Activated CD4-positive, CD25-positive, alpha-beta regulatory T cell (primary cell): ENCODE measurements around the gene UNC50.

Experiments used
- DNase-seq, 4 experiments: peaks; one replicate each; lab custom pipeline; 2025; lab: John Stamatoyannopoulos, UW

UNC50 gene, protein sequence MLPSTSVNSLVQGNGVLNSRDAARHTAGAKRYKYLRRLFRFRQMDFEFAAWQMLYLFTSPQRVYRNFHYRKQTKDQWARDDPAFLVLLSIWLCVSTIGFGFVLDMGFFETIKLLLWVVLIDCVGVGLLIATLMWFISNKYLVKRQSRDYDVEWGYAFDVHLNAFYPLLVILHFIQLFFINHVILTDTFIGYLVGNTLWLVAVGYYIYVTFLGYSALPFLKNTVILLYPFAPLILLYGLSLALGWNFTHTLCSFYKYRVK

DNA sequence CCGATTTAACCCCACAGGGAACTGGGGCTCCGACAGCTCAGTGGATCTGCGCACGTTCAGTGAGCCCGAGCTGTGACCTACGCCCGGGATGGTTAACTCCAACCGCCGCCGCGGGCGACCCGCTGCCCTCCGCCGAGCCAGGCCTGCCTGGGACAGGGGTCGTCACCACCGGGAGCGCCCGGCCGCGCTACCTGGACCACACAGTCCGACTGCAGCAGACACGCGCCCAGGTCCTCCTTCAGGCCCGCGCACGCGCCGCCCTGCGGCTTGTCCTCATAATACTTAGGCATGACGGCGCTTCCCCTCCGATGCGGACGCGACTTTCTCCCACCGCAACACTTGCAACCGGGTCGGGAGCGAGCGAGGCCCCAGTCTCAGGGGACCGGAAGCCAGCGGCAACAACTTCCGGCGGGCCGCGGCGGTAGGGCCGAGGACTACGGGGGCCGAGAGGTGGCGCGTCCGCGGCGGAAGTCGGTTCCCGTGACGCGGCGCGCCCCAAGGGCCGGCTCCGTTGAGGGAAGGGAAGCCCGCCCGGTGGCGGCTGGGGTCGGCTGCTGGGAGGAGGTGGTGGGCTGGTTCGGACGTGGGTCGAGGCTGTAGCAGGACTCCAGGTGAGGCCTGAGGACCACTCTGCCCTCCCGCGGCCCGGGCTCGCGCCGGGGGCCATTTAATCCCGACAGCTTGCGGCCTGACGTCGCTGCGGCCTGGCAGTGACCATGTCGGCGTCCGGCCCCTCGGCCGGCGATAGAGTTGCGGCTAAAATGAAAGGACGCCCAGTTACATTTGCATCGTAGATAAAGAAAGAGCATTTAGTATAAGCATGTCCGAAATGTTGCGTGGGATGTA lies at the start of gene UNC50, which contains the start of gene COA5:
TSS of gene UNC50 (plus strand) at position 474 of the 846 bp plus-strand sequence. CDS start 1,171 bp downstream, outside the sequence.
TSS of gene COA5 (minus strand) at position 397 of the 846 bp plus-strand sequence. CDS start at position 290, 107 bp downstream.
- DNase-seq: peak; percentile 76 to 90 (median 86)

GRCh38 chr2:98558852-98559530 lies 49.4 kb upstream of the UNC50 start:
- DNase-seq: no peak

DNA sequence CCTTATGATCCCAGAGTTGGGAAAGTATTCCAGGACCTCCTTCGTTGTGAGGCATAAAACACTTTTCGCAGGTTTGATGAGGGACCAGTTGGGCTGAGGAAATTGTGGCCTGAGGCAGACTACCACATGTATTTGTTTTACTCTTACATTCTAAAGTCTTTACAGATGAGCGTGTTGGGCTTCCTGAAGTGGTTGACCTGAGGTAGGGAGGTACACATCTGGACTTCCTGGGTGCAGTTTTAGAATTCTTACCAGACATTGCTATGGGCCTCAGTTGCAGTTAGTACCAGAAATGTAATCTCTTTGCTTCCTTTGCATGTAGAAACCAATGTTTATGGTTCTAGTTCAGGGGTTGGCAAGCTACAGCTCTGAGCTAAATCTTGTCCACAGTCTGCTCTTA lies 48.8 kb upstream of the UNC50 start:
- DNase-seq: no peak

GRCh38 chr2:98560256-98560771 lies 48.1 kb upstream of the UNC50 start:
- DNase-seq: no peak

DNA sequence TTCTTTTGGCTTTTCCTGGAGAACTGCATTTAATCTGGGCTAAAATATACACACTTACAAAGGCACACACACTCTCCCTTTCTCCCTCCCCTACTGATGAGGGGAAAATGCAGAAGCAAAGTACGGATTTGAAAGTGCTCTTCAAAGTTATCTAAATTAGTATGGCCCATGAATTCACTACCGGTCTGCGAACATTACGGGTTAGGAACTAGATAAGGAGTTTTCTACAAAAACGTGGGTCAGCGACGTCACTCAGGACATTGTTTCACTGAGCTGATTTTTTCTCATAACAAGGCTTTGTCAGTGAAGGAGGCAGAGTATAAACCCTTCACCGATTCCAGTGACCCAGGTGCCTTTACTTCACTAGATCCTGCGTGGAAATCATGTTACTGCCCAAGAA lies 47.4 kb upstream of the UNC50 start:
- DNase-seq: no peak

DNA sequence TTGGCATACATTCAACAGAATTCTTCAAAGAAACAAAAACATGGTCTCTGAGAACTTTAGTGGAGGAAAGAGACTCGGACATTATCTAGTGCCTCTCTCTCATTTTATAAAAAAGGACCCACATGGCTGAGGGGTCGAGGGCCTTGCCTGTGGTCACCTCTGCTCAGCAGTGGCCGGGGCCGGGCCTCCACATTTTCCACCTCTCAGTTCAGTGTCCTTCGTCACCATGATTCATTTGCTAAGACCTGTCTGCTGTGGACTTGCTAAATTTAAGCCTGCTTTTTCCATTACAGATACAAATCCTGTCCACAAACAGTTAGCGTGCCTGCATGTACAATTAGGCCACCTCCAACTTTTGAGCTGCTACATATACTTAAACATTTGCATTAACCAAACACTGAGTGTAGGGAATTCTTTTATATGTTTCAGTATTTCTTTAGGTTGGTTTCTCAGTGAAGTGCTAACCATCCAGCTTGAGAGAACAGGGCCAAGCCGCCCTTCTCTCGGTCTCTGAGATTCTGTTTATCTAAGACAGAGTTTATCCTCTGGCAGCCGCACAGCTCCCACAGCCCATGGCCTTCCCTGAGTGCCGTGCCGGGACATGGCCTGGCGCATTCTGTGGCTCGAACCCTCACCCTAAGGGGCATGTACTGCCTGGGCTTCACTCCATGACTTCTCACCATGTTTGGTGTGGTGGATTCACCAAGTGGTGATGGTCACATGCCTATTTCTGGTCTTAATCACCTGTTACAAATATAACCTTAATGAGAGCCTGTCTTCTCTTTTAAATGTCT lies 46.3 kb upstream of the UNC50 start:
- DNase-seq: no peak

DNA sequence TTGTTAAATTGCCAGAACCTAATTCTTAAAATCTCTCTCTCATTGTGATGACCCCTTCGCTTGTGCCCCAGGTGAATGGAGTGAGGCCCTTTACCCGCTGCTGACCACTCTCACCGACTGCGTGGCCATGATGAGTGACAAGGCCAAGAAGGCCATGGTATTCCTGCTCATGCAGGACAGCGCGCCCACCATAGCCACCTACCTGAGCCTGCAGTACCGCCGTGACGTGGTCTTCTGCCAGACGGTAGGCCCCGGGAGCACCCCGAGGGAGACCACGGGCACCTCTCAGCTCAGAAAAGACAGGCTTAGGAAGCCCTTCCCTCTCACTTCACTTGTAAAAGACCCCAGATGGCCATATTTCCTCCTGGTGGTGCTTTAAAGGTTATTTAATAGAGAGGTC lies 45.0 kb upstream of the UNC50 start:
- DNase-seq: no peak

GRCh38 chr2:98564541-98565132 lies 43.8 kb upstream of the UNC50 start:
- no peak for DNase-seq

- DNase-seq: no peak
These were observed 43.0 kb upstream of the UNC50 start for GRCh38 chr2:98565286-98565860.

DNA sequence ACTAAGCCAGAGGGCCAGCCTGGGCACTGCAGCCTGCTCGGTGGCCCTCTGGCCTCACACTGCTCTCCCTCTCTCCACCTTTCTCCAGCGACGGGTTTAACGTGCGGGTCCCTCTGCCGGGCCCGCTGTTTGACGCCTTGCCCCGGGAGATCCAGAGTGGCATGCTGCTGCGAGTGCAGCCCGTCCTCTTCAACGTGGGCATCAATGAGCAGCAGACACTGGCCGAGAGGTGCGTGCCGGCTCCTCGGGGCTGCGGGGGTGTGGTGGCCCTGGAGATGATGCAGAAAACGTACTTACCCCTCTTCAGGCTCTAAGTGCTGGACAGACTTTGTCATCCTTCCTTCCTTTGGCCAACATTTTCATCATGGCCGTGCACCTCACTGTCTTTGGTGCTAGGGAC lies 42.4 kb upstream of the UNC50 start:
- DNase-seq: no peak

GRCh38 chr2:98568161-98568956 lies 40.0 kb upstream of the UNC50 start:
- DNase-seq: no peak

DNA sequence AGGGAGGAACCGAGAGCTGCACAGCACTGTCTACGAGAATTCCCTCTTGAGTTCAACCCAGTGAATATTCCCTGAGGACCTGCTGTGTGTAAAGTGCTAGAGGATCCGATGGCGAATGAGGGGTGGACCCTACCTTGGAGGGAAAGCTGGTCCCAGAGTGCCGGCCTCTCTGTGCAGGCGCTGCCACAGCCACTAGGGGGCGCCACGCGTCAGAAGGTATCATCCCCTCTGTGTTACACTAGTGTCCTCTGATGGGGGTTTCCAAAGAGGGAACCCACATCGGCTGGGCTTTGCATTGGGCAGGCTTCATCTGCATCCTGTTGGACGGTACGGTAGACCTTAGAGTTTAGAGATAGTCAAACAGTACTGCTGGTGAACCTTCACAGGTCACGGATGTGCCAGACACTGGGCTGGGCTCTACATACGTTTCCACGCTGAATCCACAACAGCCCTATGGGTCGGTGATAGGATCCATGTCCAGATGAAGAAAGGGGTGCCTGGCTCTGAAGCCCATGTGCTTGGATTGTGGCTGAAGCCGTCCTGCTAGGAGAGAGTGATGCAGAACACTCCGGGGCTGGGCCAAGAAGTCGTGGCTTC lies 39.1 kb upstream of the UNC50 start:
- peak; percentile 32 to 71 (median 56) for DNase-seq

- no peak for DNase-seq
These were observed 38.5 kb upstream of the UNC50 start for GRCh38 chr2:98569915-98570314.

- no peak for DNase-seq
These were observed 38.0 kb upstream of the UNC50 start for GRCh38 chr2:98570356-98570755.

DNA sequence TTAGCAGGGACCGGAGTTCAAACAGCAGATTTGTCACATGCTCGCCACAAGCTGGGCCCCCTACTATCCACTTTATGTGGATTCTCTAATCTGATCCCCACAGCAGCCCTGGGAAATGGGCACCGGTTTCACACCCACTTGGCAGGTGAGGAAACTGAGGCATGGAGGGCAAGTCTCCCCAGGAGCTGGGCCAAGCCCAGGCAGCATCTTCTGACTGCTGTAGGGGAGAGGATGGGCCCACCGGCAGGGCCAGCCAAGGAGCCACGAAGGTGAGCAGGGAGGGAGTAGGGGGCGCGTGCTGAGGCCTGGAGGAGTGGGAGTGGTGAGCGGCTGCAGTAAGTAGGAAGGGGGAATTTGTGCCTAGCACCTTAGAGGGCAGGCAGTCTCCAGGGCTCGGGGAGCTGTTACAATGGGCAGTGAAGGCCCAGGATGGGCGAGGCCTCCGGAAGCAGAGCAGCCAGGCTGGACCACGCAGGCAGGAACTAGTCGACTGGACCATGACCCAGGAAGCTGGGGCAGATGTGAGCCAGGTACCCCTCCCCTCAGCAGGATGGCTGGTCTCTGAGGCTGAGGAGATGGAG lies 37.2 kb upstream of the UNC50 start:
- DNase-seq: no peak

DNA sequence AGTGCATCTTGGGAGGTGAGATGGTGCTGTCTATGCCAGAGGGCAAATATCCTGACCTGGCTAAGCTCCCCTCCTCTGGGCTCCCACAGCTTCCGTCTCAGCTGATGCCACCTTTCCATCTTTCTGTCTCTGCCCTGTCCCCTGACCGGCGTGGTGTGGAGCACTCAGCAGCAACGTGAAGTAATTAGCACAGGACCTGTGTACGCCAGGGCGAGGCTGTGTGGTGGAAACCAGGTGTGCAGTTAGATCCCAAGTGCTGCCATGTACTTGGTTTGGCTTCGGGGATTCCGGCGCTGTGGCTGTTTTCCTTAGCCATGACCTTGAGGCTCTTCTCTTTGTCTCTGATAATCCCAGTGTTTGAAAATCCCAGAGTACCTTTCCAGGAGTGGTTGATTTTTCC lies 36.6 kb upstream of the UNC50 start:
- DNase-seq: no peak

- DNase-seq: no peak
These were observed 36.2 kb upstream of the UNC50 start for GRCh38 chr2:98572211-98572610.

- DNase-seq: no peak
These were observed 35.7 kb upstream of the UNC50 start for GRCh38 chr2:98572676-98573075.

DNA sequence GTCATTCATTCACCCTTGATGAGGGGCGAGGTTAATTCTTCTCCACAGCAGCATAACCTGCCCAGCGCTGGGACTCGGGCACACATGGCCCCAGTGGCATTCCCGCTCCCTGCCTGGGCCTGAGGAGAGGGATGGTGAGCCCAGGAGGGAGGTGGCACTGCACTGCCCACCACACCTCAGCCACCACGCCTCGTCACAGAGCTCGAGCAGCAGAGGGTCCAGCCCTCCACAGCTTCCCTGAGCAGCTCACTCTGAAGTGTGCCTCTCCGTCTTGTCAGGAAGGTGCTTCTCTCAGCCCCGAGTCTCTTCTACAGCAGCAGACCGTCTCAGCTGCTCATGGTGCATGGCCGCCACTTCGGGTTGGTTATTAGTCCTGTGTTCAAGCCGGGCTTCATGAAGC lies 35.0 kb upstream of the UNC50 start:
- DNase-seq: no peak
